GM19043 (cell line): Measurements from ENCODE around the gene PID1.
"Not testable (repeated sequence)": the region's sequence is repeated elsewhere in the genome, so short reads cannot be mapped to it uniquely, and the experiment has no call there.

Experiments used
- ATAC-seq: cut with Tn5 transposase; IDR thresholded peaks from one replicate; pipeline ENCODE4 v1.9.1; 2021; ENCODE audit warnings: low read depth; ENCODE audit not compliant: unreplicated experiment

PID1 gene

GRCh38 chr2:229087267-229087666 is 183.8 kb downstream of the PID1 start:
- no peak for ATAC-seq

- ATAC-seq: no peak
Measured at GRCh38 chr2:229085439-229085838, 185.6 kb downstream of the PID1 start.

- ATAC-seq: no peak
Measured at GRCh38 chr2:229084447-229084846, 186.6 kb downstream of the PID1 start.

GRCh38 chr2:229083606-229084340 is 187.3 kb downstream of the PID1 start:
- no peak for ATAC-seq

GRCh38 chr2:229081411-229081810 is 189.7 kb downstream of the PID1 start:
- no peak for ATAC-seq

GRCh38 chr2:229080172-229080571 is 190.9 kb downstream of the PID1 start:
- no peak for ATAC-seq

GRCh38 chr2:229076886-229077285 is 194.2 kb downstream of the PID1 start:
- not testable (repeated sequence) for ATAC-seq

GRCh38 chr2:229073935-229074334 is 197.2 kb downstream of the PID1 start:
- ATAC-seq: no peak

GRCh38 chr2:229071292-229071976 is 199.7 kb downstream of the PID1 start:
- no peak for ATAC-seq

GRCh38 chr2:229066121-229066715 is 204.9 kb downstream of the PID1 start:
- no peak for ATAC-seq

- no peak for ATAC-seq
Measured at GRCh38 chr2:229064749-229065148, 206.3 kb downstream of the PID1 start.

GRCh38 chr2:229060147-229060546 is 210.9 kb downstream of the PID1 start:
- ATAC-seq: no peak

GRCh38 chr2:229059331-229060033 is 211.6 kb downstream of the PID1 start:
- no peak for ATAC-seq

- no peak for ATAC-seq
Measured at GRCh38 chr2:229057976-229058553, 213.0 kb downstream of the PID1 start.

- no peak for ATAC-seq
Measured at GRCh38 chr2:229054311-229054710, 216.8 kb downstream of the PID1 start.

- ATAC-seq: no peak
Measured at GRCh38 chr2:229051798-229052197, 219.3 kb downstream of the PID1 start.

GRCh38 chr2:229050133-229050532 is 221.0 kb downstream of the PID1 start:
- no peak for ATAC-seq

GRCh38 chr2:229048134-229048533 is 223.0 kb downstream of the PID1 start:
- ATAC-seq: no peak

- no peak for ATAC-seq
Measured at GRCh38 chr2:229045671-229046070, 225.4 kb downstream of the PID1 start.

- ATAC-seq: no peak
Measured at GRCh38 chr2:229044581-229044980, 226.5 kb downstream of the PID1 start.

GRCh38 chr2:229043681-229044080 is 227.4 kb downstream of the PID1 start:
- ATAC-seq: no peak
